Stimulated activated CD4-positive, alpha-beta T cell treated with anti-CD3 and anti-CD28 coated beads, TNF-alpha, amount 100 ng/mL, for 1 hour (primary cell): Measurements from ENCODE around the gene TMEM236.
"Not testable (repeated sequence)": the region's sequence is repeated elsewhere in the genome, so short reads cannot be mapped to it uniquely, and the experiment has no call there.

ENCODE experiments used
- DNase-seq, 3 donors: peaks; one replicate each; pipeline ENCODE4 v3.0.0-alpha.2; 2020; ENCODE audit warnings: low read depth in 3 of 3, low spot score in 1 of 3

The TMEM236 gene, protein sequence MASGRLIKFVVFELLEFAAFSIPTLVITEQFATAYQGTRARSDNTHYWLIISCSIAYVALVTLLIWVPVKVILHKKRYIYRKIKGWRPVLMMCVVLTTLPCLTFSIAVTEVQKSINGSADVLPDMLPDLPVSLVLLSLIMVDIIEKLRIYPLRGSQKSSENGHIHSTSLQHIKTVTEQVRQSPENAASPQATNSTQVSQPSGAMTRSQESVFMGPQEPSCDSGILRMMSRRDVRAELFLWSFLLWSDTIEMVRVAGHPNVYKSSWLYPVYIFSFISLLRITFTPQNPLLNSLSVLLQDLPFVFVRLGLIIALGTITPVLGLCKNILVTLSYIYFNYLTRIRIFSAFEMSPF

DNA sequence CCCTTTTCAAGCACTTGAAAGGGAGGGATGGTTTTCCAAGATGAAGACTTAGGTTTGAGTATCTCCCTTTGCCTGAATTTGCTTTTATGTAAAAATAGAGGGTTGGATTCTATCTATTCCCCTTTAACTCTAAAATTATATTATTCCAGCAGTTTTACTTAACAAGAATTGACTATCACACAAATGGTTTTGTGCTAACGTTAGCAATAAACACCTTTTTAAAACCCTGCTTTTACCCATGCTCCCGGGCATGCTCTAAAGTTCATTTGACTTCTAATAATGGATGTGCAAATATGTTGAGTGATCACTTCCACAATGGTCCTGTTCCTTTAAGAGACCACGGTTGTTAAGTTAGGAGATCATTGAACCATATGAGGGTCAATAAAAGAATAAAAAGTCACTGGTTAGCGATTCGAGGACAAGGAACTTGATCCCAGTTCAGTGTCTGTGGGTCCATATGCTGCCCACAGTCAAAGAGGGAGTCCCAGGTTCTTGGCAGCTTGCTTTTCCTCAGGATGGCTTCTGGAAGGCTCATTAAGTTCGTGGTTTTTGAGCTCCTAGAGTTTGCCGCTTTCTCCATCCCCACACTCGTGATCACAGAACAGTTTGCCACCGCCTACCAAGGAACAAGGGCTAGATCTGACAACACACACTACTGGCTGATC lies at the start of gene TMEM236:
Gene TMEM236, plus strand, starts transcription at position 421 of the 665 bp plus-strand sequence. Its CDS starts 95 bp downstream, at position 516.
- no peak for DNase-seq

DNA sequence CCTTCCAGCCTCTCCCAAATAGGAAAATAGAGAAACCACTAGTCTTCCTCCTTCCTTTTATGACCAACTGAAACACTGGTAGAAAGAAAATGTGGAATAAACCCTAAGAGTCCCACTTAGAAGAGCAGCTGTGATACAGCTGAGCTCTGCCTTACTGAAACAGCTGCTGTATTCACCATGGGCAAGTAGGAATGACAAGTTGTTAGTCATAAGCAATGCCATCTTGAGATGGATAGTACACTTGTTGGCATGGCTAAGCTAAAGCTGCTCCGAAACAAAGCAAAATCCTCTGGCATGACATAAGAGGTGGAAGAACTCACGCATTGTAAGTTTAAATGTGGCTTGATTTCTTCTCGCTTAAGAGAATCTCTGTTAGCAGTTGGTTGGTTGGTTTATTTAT lies 48.3 kb upstream of the TMEM236 start:
- no peak for DNase-seq

DNA sequence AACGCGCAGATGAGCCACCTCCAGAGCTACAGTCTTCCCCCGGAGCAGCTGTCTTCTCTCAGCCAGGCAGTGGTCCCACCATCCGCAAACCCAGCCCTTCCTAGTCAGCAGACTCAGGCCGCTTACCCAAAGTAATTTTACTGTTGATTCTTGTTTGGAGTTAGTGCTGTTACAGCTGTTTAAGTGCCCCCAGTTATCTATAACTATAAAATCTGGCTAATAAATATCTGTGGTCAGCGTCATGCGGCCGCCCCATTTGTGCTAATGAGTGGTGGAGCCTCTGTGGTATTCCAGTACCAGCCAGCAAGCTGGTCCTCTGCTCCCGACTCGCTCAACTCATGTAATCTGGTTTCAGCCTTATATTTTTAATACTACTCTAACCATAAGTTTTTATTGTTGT lies 43.2 kb upstream of the TMEM236 start:
- no peak for DNase-seq

DNA sequence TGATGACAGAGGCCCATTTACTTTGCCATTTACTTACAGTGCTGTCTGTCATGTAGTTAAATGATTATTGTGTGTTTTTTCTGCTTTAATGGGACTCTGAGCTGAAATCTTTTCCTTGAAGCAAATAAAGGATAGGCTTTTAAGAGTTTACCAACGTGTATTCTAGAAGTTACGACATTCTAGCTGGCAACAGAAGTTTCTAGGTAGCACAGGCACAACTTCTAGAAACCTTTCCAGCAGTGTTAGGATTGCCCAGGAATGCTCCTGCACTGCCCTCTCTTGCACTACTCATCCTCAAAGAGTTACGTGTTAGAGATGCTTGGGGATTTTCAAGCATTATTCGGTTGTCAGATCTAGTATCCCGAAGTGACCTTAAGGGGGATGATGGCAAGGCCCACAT lies 42.5 kb upstream of the TMEM236 start:
- no peak for DNase-seq

DNA sequence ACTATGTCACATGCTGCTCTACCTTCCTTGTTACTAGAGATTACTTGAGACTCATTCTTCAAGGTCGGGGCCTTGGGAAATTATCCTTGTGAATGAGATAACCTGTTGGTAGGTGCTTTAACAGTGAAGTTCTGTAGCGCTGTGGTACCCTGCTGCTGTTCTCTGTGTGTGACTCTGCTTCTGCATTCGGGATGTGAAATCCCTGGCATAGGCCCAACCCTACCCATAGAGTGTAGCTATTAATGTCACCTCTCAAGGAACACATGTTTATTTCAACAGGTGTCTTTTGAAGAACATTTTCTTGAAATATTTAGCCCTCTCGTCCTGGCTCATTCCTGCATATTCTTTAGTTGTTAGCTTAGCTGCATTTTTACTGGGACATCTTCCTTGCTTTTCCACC lies 41.8 kb upstream of the TMEM236 start:
- no peak for DNase-seq

DNA sequence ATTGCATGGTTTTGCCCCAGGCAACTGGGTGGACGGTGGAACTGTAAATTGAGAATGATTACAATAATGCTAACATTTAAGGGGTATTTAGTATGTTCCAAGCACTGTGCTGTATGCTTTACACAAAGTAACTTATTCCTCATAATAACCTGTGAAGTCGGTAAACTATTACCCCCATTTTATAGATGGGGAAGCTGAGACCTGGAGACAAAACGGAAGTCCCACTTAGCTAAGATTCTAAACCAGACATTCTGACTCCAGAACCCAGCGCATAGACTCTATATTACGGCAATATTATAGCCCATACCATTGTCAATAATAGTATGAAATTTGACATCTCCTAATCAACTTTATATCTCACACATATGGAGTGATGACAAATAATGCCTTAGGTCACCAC lies 39.9 kb upstream of the TMEM236 start:
- DNase-seq: no peak

DNA sequence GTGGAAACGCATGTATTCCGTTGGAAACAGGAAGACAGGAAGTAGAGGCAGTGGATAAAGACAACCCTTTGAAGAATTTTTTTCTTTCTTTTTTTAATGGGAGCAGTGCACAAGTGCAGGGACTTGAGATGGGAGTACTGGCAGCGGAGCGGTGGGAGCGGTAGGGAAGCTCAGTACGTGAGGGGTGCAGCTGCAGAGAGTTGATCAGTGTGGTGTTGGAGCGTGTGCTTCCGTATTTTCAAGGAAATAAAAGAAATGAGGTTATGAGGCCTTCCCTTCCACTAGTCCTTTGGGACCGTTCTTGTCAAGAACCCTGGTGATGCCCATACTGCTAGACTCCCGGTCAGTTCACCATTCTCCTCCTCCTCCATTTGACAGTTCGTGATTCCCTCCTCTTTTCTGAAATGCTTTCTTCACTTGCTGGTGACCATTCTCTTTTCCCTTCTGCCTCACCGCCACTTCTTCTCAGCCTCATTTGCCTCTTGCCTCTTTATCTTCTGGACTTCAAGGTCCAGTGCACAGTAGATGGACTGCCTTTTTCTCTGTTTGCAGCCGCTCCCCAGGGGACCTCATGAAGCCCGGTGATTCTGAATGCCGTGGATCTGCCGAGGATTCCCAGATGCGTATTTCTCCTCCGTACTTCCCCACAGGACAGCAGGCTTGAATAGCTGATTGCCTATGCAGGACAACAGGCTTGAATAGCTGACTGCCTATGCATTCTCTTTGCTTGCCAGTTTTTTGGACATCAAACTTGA lies 39.1 kb upstream of the TMEM236 start:
- DNase-seq: no peak

DNA sequence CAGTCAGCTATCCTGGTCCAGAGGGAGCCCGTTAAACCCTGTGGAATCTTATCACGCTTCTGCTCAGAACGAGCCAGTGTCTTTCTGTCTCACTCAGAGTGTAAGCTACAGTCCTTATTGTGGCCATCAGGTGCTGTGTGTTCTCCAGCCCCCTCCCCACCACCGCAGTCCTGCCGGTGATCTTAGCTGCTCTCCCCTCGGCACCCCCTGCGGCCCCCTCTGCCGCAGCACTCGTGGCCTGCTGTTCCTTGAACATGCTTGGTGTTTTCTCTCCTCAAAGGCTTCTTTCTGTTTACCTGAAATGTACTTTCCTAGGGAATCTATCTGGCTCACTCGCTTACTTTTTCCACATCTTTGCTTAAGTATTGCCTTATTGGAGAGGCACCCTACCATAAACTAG lies 38.2 kb upstream of the TMEM236 start:
- DNase-seq: no peak

DNA sequence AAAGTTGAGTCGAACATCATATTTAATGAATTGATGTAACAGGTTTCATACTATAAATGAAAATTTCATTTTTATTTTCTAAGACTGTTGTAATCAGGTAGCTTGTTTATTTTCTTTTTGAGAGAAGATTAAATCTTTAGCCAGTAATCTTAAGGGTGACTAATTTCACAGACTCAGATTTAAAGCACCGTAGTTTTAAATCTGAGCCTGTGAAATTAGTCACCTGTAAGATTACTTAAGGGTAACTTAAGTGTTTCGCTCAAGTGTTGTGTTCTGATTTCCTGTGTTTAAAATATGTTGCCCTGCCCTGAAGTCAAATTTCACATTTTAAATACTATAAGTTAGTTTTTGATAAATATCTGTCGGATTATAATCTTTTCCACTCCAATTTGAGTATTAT lies 35.8 kb upstream of the TMEM236 start:
- no peak for DNase-seq

DNA sequence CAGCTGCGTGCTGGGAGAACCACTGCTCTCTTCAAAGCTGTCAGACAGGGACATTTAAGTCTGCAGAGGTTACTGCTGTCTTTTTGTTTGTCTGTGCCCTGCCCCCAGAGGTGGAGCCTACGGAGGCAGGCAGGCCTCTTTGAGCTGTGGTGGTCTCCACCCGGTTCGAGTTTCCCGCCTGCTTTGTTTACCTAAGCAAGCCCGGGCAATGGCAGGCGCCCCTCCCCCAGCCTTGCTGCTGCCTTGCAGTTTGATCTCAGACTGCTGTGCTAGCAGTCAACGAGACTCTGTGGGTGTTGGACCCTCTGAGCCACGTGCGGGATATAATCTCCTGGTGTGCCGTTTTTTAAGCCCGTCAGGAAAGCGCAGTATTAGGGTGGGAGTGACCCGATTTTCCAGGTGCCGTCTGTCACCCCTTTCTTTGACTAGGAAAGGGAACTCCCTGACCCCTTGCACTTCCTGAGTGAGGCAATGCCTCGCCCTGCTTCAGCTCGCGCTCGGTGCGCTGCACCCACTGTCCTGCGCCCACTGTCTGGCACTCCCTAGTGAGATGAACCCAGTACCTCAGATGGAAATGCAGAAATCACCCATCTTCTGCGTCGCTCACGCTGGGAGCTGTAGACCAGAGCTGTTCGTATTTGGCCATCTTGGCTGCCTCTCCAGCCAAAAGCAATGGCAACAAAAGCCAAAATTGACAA lies 29.5 kb upstream of the TMEM236 start:
- not testable (repeated sequence) for DNase-seq

DNA sequence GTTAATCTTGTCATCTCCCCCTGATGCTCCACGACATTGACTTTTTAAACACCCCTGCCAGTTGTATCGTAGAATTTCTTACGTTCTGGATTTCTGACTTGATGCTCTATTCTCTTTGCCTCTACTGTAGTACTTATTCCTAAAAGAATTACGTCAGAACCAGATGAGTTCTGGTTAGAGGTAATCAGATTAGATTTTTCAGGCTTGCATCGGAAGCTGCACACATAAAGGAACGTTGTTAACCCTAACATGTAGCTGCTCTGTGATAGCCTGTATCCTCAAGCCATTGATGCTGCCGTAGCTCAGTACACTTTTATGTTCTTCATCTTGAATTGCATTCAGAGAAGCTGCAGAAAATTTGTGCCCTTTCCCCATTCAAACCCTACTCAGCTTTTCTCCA lies 26.3 kb upstream of the TMEM236 start:
- no peak for DNase-seq

DNA sequence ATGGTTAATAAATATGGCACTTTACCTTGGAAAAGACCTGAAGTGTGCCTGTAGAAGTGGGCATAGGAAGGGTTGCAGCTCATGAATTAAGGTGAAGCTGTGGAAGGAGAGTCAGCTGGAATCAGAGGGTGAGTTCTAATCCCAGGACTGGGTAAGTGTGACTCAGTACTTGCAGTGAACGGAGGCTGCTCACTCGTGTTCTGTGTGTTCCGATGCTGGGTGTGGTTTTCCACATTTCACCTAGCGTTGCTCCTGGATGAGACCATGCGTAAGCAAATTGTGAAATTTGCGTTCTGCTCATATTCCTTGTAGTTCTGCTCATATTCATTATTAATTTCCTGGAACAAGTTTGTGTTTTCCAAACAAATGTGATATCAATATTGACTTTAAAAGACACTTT lies 22.4 kb upstream of the TMEM236 start:
- no peak for DNase-seq

DNA sequence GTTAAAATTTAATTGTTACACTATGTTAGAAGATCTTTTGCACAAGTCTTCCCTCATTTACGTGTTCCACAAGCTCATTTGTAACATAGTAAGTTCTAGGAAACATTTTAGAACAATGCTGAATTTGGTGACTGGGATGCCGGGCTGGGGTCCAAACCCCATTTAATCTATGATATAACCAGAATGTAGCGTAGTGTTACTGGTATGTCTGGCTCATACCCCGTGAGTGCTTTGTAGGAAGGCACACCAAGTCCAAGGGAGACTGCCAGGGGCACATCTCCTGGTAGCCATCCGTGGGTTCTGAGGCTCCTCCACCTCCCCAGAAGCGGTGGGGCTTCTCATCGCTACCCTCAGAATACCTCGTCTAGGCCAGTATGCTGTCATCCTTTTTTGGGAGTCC lies 21.3 kb upstream of the TMEM236 start:
- DNase-seq: no peak

DNA sequence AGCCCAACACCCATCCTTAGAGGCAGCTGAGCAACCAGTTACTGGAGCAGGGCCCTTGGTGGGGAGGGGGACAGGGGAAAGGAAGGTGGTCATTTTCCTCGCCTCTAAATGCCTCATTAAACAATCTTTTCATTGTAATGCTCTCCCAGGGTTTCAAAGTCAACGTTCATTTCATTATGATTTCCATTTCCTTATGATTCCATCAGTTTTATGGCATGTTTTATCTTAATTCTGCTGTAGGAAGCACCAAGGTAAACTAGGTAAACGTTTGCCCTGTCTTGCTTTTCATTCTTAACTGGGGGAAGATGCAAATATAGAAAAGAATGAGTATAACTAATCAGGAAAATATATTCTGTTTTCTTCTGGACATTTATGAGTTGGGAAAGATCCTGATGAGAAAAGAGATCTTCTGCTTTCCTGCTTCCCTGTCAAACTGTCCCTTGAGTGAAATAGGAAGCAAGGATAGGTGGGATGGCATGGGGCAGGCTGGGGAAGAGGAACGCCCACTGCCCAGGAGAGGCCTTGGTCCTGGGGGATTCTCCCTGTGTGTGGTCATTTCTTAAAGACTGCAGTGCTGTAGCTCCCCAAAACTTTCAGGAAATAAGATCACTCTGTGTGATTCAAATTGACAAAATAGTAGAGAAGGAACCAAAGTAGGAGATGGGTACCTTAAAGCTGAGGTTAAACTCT lies 20.5 kb upstream of the TMEM236 start:
- no peak for DNase-seq

DNA sequence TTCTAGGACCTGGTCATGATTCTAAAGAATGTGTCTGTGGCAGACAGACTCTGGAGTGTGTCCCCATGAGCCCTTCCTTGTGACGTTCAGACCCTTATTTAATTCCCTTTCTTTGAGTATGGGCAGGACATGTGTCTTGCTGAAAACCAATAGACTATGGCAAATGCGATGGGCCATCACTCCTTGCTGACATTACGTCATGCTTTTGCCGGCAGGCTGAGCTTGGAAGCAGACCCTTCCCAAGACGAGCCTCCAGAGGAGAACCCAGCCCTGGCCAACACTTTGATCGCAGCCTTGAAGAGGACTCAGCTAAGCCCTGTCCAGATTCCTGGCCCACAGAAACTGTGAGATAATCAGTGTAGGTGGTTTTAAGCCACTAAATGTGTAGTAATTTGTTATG lies 18.4 kb upstream of the TMEM236 start:
- DNase-seq: no peak

DNA sequence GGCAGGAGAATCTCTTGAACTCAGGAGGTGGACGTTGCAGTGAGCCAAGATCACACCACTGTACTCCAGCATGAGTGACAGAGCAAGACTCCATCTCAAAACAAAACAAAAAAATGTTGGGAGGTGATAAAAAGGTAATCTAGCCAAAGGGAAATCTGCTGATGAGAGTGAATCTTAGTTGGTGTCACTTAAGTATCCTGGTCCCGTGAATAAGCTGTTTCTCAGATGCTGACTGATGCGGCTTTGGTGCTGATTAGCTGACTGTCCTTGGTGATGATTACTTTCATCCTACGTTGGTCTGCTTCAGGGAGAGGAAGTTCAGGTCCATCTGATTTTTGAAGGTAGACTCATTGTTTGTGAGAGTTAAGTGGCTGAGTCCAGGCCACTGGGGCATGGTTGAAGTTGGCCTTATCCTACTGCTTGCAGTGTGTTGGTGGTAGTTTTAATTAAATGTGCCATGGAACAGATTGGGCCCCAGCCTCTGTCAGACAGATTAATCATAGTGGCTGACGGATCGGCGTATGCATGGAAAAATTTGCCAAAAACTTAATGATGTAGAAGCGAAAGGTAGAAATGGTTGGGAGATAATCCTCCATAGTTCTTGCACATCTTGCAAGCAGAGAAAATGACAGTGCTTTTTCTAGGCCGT lies 17.4 kb upstream of the TMEM236 start:
- no peak for DNase-seq

DNA sequence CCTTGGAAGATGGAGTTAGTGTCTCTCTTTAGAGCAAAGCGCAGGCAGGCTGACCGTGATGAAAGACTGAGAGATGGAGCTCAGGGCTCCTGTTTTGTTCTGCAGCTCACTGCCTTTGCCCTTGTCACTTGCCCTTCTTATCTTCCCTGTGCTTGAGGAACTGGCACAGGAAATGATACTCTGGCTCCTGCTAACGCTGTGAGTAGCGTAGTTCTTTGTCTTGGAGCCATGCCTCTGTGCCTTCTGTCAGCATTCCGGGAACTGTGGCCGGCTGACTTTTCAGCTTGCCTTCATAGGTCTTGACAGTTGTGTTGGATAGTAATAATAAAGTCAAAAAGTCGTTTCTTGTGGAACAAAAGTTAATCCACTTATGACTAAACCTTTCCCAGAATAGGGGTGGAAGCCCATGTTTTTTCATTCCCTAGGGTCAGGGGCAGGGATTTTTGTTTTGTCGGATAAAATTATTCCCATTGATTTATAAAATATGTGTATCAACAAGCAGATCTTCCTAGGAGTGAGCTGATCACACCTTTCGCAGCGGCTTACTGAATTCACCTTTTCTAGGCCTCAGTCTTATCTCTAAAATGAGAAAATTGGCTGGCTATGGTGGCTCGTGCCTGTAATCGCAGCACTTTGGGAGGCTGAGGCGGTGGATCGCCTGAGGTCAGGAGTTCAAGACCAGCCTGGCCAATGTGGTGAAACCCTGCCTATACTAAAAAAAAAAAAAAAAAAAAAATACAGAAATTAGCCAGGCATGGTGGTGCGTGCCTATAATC lies 16.6 kb upstream of the TMEM236 start:
- no peak for DNase-seq

DNA sequence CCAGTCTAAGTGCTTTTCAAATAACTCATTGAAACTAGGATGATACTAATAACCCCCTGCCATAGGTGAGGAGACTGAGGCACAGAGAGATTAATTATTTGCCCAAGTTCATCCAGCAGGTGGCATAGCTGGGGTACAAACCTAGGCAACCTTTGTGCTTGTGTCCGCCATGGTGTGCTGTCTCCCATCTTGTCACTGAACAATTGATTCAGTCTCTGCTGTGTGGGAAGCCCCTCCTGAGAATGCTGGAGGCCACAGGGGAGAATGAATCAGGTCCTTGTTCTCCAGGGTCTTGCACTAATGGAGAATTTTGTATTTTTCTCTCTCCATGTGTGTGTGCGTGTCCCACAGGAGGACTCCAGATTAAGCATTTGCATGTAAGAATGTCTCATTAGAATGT lies 15.8 kb upstream of the TMEM236 start:
- DNase-seq: no peak

DNA sequence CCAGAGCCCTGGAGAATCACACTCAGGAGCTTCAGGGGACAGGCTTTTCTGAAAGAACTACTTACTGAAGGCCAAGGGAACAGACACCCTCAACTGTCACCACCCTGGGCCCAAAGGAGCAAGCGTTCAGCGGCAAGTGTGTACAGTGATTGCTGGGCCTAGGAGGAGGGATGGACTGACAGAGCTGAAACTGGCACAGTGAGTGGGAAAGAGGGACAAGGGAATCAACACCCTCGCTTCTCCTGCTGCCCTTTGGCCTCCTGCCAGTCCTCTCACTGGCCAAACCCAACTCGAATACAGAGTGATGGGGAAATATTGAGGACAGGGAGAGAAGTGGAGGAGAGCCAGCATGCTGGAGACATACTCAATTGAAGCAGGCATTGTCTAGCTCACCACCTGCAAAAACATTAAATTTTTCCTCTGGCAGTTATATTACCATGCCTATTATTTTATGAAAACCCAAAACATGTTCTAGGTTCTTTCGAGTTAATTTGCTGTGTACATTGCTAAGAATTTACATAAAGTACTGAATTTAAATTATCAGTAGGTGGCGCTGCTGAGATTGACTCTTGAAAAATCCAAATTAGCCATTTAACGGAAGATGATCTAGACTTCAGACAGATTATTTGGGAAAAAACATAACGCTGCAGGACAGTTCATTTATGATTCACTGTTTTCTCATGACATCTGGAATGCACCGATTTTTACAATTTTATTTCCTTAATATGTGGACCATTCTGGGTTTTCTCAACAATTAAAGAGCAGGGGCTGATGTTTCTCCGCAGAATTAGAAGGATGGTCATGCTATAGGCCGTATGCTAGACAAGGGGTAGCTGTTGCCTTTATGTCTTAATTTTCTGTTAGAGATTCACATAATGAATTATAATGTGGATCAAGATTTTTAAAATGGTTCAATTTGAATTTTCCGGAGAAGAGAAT lies 14.7 kb upstream of the TMEM236 start:
- no peak for DNase-seq
